ENCODE measurements around the gene TSHZ3.

The TSHZ3 gene

DNA sequence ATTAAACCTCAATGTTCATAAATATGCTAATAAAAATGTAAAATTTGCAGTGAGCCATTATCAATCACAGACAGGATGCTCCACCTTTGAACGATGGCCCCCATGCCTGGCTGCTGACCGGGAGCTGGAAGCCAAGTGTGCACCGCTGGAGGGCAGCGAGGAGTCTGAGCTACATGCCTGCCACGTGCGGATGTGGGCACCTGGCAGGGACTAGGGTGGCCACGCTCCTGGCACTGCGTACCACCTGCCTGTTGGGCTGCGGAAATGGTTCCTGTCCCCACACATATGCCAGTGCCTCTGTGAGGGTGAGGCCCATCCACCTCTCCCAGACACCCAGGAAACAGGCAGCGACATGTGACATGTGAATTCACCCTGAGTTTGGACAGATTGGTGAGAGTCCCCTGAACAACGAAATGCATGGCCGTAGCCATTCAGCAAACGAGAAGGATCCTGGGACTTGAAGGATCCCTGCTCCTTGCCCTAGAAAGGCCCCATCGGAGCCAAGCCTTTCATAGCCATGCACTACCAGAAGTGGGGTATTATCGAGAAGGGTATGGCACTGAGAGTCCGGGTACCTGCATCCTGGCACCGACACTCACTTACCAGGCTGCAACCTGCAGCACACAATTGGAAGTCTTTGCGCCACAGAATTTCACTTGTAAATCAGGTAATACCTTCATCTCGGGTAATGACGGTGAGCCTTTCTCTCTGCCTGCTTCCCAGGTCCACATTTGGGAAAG lies 35.8 kb downstream of the TSHZ3 start:
- DNase-seq, result no peak

DNA sequence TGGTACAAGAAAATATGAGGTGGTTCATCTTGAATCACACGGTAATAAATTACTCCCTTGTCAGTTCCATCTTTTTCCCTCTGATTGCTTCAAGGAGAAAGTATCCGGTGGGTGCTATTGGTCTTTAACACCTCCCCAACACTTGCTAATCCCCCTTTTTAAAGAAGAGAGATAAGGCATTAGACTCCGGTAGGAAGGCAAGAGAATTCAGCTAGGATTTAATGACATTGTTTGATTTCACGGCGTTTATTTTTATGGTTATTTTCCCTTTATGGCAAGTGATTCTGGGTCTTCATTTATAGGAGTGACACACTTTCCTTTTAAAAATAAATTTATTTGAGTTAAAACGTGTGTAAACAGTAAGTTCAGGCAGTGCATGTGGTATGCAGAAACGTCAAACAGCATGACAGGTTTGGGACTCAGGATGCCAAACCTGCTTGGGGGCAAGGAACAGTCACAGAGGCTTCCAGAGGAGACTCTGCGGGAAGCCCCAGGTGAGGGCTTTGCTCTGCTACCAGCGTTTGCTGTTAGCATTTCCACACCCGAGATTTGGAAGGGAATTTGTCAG lies 36.5 kb downstream of the TSHZ3 start:
- no peak for DNase-seq

DNA sequence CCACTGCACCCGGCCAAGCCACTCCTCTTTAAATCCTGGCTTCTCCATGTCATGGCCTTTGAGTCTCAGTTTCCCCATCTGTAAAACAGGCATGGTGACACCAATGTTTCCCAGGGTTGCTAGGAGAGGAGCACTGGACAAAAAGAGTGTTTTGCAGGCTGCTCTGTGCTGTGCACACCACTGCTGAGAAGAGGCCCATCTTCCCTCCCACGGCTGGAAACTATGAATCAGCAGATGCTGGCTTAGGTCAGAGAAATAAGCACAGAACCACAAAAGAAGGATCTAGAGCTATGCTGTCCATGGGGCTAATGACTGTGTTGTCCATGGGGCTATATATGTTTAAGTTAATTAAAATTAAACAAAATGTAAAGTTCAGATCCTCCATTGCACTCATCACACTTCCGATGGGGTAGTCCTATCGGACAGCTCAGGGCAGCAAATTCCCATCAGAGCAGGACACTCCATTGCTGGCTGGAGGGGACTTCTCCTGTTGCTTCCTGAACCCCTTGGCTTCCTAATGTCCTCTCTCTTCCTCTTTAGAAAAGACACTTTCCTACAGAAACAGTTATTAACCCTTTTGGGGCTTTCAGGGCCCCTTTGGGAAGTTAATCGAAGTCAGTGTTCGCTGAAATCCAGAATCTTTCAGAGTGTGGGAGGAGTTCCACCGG lies 37.1 kb downstream of the TSHZ3 start:
- no peak for DNase-seq

DNA sequence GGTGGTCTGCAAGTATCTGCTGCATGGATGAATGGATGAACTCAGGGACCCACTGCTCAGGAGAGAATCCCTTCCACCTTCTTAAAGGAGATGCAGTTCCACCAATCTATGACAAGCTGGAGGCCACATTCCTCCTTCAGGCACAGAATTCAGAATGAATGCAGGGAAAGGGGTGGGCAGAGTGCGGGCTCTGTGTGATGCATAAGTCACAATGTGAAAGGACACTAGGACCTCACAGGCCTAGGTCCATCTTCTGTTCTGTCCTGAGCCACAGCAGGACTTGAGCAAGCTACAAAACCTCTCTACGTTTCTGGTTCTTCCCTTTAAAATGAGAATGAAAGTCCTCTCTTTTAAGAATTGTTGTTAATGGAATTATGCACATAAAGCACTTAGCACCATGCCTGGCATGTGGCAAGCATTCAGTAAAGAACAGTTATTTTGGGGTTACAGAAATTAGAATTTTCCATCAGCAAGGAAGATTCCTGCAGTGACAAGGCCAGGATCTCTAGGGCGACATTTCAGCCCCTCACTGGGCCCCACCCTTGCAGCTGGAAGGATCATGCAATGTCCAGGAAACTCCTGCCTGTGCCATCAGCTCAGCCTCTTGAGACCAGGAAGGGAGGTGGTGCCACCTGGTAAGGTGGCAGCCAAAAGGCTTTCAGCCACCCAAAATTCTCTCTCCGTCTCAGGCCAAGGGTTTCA lies 38.7 kb downstream of the TSHZ3 start:
- no peak for DNase-seq

DNA sequence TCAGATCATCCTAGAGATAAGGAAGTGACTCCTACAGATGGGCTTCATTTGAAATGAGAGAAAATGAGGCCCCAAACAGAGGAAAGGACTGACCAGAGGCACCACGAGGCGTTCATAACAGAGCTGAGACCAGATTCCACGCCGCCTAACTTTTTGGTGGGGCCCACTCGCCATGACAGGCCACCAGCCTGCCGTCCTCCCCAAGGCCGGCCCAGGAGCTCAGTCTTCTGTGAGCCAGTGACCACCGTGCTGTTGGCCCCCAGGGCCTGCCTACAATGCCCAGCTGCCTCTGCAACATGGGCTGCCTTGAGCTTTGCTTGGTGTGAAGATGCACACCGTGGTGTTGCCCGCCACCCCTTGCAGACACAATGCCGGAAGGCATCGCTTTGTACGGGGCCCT lies 40.5 kb downstream of the TSHZ3 start:
- DNase-seq, result no peak

DNA sequence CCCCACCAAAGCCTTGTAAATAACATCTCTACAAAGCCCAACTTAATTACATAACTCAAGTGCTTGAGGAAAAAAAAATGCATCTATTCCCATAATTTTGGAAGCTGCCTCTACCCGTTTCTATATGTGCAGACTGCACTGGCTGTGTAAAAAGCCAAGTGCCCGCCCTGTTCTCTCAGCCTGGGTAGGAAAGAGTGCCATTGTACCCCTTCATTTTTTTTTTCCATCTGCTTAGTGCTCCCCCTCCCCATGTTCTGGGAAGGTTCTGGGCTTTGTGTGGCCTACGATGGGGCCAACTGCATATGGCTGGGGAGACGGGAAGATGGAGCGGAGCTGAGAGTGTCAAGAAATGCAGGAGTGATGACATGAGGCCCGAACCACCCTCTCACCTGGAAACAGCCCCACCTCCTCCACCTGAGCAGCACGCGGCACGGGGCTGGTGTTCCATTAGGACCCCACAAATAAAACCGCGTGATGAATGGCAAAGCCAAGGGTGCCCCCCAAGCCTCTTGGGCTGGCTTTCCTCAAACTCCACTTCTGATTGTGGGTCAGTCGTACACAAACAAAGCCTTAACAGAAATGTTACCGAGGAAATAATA lies 42.1 kb downstream of the TSHZ3 start:
- no peak for DNase-seq

DNA sequence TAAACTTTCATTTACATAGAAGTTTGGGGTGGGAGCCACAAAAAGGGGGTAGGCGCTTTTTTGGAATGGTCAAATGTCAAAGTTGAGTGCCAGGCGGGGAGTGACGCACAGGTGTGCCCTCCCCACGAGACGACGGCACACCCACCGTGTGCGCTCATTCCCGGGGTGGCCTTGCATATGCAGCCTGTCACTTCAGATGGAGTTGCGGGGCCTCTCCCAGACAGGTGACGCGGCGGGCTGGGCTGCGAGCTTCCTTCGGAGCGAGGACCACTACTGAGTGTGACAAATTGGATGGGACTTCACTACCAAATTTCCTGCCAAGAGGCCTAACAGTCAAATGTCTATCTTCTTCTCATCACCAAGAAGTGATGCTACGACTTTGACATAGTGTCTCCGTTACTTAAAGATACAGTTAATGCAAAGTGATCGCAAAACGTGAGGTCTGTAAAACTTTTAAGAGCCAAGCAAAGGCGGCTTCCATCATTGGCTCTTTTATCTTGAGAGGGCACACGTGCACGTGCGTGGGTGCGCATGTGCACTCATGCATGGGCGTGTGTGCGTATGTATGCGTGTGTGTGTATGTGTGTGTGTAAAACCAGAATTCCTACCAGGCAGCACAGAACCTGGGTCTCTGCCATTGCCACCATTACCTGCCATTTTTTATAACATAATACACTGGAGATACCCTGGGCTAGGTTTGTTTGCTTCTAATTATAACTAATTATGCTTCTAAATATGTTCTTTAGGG lies 43.1 kb downstream of the TSHZ3 start:
- DNase-seq, result no peak

DNA sequence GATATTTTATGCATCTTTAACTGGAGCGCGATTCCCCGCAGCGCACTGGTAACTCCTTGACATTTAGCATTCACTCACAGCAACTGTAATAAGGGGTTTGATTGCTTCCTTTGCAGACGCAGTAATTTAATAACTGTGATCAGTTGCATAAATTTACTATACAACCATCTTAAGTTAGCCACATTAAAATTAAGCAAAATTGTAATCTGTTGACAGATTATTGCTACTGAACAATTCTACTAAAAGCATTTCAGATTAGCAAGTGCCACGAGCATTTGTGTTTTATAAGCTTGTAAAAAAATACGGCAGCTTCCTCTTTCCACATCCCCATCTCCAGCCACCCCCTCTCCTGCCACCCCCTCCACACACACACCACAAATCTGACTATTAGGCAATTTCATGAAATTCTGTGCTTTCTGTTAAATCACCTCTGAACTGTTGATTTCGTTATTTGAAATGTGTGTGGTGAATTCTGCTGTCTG lies 44.4 kb downstream of the TSHZ3 start:
- no peak for DNase-seq

DNA sequence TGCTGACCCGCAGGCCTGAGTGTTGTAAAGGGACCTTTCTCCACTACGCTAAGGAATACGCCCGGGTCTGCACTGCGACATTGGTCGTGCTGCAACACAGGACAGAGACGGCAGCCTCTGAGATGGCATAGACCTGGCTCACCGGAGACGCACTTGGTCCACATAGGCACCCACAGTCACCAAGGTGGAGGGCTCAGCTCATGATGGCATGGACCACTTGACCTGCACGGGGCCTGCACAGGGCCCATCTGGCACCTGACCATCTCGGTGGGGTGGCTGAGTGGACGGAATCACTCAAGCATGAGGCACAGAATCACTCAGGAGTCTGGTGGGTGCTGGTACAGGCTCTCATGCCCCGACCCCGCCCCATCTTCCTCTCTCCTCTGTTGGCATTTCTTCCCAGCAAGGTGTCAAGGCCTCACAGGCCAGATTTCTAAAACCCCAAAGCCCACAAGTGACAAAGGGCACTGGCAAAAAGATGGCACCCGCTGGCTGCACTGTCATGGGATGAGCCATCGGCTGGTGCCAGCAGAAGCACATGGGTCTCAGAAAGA lies 45.9 kb downstream of the TSHZ3 start:
- DNase-seq, result no peak

DNA sequence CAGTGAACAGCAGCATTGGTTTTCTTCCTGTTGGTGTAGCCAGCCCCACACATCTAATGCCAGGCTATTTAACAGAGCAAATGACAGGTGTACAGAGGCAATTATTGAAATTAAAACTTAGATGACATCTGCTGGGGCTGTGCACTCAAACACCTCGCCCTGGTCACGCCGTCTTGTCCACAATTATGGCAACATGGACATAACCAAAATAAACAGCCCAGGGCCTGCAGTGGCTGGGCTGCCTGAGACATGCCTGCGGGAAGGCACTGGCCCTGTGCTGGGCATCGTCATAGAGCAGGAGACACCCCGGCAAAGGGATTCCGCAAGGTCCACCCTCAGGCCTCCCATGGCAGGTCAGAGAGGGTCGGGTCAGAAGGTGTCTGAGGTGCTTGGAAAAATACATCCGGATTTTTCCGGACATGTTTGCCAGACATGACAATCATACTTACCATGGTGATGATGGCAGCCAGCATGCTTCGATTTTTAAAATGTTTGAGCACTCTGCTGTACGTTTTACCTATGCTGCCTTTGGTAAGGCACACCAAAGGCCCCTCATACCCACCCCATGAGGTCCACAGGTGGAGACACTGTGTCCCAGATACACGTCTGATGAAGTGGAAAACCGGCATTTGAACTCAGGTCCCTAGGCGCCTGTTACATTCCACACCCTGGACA lies 47.8 kb downstream of the TSHZ3 start:
- DNase-seq, result no peak

DNA sequence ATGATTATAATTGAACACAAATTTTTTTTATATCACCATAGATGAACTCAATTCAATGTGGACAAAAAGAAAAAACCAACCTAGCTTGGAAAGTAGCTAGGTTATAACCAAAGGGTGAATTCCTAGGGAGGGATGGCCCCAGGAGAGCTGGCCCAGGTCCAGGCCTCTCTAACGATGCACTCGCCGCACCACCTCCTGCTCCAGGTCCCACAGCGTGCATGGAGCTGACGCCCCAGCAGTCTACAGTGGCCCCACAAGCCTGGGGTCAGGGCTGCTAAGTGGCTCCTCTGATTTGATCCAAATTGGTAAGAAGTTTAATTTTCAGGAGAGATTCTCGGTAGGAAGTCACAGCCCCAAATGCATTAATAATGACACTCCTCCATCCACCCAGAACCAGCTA lies 48.8 kb downstream of the TSHZ3 start:
- DNase-seq, result no peak

DNA sequence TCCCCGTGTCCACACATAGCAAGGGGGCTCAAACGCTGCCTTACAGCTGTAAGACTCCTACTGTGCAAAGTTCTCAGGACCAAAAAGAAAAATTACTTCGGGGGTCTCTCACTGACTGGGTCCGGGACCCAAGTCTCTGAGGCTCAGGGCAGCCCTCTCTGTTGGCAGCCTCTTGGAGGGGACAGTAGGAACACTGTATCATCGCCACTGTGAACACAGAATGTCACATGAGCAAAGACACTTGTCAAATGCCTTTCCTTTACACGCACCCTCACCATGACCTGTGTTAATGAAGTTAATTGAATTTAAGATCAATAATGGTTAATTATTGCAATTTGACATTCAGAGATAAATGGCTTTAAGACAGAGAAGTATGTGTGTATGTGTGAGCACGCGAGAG lies 49.6 kb downstream of the TSHZ3 start:
- DNase-seq, result no peak

DNA sequence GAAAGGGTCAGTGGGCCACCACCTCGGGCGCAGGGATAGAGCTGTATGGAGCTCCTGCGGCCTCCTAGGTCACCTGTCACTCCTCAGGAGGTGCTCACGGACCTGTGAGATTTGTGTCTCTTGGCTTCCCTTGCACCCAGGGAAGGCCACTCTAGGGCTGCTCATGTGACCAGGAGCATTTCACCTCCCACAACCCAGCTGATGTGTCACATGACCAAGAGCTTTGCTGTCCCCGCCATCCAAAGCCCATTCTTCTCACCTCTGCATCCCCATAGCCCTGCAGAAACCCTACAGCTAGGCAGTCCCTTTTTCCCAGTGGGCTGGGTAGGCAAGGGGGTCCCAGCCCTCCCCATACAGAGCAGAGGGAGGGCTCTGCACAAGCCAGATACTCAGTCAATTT lies 51.2 kb downstream of the TSHZ3 start:
- DNase-seq, result no peak

DNA sequence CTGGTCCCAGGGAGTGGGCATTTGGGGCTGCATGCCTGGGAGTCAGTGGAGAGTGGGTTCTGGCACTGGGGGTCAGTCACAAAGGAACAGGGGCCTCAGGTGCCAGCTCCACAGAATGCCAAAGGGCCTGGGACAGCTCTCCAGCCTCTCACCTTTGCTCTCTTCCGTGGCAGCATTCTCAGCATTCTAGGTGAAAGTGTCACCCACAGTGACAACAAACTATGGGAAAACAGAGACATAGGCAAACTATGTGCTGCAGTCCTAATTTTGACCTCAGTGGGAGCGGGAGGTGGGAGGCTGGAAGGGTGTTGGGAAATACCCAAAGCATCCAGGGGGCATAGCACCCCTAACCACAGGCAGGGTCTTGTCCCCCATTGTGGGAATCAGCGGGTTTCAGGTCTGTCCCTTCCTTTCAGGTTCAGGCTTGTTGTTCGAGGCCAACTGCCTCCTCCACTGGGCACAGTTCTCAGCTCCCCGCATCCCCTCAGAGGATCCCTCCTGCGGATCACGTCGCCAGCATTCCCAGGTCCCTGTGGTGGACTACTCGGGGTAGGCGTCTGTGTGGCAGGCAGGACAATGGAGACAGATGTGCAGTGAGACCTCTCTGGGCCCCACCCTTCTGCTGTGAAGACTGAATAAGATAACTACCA lies 52.4 kb downstream of the TSHZ3 start:
- DNase-seq, result no peak

DNA sequence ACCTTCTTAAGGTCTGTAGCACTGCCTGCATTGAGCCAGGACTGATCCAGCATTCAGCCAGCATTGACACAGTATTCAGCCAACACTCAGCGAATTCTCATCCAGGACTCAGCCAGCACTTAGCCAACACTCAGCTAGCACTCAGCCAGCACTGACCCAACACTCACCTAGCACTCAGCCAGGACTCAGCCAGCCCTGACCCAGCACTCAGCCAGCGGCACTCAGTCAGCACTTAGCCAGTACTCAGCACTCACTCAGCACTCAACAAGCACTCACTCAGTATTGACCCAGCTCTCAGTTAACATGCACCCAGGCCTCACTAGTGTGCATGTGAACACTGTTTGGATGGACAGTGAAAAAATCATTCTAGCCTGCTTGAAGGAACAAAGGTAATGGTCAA lies 55.0 kb downstream of the TSHZ3 start:
- no peak for DNase-seq

DNA sequence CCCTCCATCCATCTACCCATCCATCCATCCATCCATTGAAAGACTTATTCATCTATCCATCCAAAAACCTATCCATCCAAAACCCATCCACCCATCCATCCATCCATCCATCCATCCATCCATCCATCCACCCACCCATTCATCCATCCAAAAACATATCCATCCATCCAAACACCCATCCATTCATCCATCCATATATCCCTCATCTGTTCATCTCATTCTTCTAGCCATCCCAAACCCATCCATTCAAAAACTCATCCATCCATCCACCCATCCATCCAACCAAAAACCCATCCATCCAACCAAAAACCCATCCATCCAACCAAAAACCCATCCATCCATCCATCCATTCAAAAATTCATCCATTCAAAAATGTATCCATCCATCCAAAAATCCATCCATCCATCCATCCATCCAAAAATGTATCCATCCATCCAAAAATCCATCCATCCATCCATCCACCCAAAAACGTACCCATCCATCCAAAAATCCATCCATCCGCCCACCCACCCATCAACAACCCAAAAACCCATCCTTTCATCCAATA lies 56.5 kb downstream of the TSHZ3 start:
- no peak for DNase-seq

DNA sequence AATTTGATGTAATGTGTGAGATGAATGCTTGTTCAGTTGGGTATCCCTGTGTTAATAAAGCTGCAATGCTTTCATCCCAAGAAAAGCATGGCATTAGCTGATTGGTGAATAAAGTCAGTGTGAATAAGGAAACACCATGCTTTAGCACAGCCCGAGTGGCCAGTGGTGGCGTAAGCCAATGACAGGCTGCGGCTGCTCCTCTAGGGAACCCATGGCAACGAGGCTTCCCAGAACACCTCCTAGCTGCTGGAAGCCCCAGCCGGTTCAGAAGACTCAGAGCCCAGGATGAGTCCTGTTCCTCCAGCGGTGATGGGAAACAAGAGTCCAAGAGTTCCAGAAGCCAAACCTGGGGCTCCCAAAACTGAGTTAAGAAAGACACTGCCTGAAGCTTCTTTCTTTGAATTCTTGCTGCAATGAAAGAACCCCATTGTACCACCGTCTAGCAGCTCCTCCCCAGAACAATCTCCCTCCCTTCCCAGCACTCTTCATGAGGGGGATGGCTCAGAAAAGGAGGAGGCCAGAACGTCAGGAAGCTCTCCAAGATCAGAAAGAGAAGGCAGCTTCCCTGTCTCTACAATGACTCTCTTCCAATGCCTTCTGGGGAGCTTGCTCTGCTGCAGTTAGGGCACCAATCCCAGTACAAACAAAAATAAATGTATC lies 58.2 kb downstream of the TSHZ3 start:
- no peak for DNase-seq

DNA sequence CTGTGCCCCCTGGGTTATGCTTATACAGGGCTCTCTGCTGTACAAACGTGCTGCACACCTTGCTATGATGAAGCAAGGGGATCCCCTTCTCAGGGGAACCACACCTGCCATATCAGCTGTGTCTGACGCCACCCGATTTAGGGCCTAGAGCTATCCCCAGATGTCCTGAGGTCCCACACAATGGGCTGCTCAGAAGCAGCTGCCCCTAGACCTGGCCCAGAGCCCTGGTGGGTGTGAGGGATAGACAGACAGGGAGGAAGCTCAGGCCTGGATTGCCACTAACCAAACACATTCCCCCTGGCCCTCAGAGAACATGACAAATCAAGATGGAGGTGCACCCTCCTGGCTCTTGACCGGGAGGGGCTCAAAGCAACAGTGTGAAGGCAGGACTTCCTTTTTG lies 59.3 kb downstream of the TSHZ3 start:
- no peak for DNase-seq

DNA sequence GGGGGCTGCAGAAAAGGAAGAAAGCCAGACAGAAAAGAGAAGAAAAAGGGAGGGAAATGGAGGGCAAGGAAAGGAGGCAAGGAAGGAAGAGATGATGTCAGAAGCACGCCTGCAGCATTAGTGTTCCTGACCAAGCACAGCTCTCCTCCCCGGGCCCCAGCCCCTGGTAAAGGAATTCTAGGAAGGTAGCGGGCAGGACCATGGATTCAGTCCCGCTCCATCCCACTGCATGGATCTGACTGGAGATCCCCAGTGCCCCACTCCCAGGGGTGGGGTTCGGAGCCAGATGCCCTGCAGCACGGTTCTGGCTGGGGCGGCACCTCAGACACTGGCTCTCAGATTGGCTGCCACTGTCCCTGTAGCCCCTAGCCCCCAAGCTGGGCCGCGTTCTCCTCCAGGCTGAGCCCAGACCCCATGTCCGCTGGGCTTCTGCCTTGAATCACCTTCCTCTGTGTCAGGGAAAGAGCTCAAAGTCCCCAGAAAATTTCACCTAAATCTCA lies 59.8 kb downstream of the TSHZ3 start:
- DNase-seq, result no peak

DNA sequence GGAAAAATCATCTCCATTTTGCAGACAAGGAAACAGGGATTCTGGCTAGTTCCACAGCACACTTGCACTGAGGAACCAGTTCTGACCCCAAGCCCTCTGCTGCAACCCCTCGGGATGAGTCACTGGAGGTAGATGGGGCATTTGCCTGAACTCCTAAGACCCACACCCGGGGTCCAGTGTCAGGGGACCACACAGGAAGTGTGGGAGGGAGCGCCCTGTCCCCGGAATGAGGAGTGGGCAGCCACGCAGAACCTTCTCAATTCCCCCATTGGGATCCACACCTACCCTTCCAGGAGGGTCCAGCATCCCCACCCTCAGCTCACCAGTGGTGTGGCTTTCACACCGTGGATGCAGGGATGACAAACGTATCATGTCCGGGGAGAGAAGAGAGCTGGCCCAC lies 62.7 kb downstream of the TSHZ3 start:
- DNase-seq, result no peak
